ENCODE measurements around the gene KIRREL2.
"Not testable (repeated sequence)": the region's sequence is repeated elsewhere in the genome, so short reads cannot be mapped to it uniquely, and the experiment has no call there.

KIRREL2 gene

GRCh38 chr19:35830986-35831385 lies 25.7 kb upstream of the KIRREL2 start:
- DNase-seq, result no peak
- Mint-ChIP-seq H3K36me3 (ENCODE audit: low read depth) (no peaks in the 10 kb centered on the region), H3K27me3 (ENCODE audit: low read depth, poor library complexity) (peaks cover 68% of the 10 kb centered on the region), H3K27ac (no peak overlapping the region), H3K9me3 (peaks cover 3% of the 10 kb centered on the region), H3K4me3 (no peak overlapping the region), H3K4me1 (no peaks in the 10 kb centered on the region)
- TF ChIP-seq, protein P1, sequence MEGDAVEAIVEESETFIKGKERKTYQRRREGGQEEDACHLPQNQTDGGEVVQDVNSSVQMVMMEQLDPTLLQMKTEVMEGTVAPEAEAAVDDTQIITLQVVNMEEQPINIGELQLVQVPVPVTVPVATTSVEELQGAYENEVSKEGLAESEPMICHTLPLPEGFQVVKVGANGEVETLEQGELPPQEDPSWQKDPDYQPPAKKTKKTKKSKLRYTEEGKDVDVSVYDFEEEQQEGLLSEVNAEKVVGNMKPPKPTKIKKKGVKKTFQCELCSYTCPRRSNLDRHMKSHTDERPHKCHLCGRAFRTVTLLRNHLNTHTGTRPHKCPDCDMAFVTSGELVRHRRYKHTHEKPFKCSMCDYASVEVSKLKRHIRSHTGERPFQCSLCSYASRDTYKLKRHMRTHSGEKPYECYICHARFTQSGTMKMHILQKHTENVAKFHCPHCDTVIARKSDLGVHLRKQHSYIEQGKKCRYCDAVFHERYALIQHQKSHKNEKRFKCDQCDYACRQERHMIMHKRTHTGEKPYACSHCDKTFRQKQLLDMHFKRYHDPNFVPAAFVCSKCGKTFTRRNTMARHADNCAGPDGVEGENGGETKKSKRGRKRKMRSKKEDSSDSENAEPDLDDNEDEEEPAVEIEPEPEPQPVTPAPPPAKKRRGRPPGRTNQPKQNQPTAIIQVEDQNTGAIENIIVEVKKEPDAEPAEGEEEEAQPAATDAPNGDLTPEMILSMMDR (IDR thresholded peaks at IDR 0.05), result no peak

- no peaks in the 10 kb centered on the region for H3K36me3 Mint-ChIP-seq (ENCODE audit: low read depth)
- no peak overlapping the region for H3K27ac Mint-ChIP-seq
- no peaks in the 10 kb centered on the region for H3K4me1 Mint-ChIP-seq
- H3K27me3 Mint-ChIP-seq (ENCODE audit: low read depth, poor library complexity), result peaks cover 71% of the 10 kb centered on the region
- peaks cover 3% of the 10 kb centered on the region for H3K9me3 Mint-ChIP-seq
- H3K4me3 Mint-ChIP-seq, result no peak overlapping the region
- DNase-seq, result no peak
- TF ChIP-seq, protein P1 (IDR thresholded peaks at IDR 0.05), result no peak
Measured at GRCh38 chr19:35832054-35832453, 24.7 kb upstream of the KIRREL2 start.

GRCh38 chr19:35833972-35834371 lies 22.7 kb upstream of the KIRREL2 start:
- Mint-ChIP-seq H3K36me3 (ENCODE audit: low read depth) (no peaks in the 10 kb centered on the region), H3K4me1 (no peaks in the 10 kb centered on the region), H3K27ac (no peak overlapping the region), H3K9me3 (peaks cover 6% of the 10 kb centered on the region), H3K27me3 (ENCODE audit: low read depth, poor library complexity) (peaks cover 69% of the 10 kb centered on the region), H3K4me3 (no peak overlapping the region)
- TF ChIP-seq, protein P1 (IDR thresholded peaks at IDR 0.05), result no peak
- DNase-seq, result no peak

- H3K4me1 Mint-ChIP-seq; DNase-seq; H3K9me3 Mint-ChIP-seq; H3K4me3 Mint-ChIP-seq; H3K27ac Mint-ChIP-seq; H3K36me3 Mint-ChIP-seq (ENCODE audit: low read depth): not testable (repeated sequence)
- peaks cover 81% of the 10 kb centered on the region for H3K27me3 Mint-ChIP-seq (ENCODE audit: low read depth, poor library complexity)
Measured at GRCh38 chr19:35836096-35836495, 20.6 kb upstream of the KIRREL2 start.

DNA sequence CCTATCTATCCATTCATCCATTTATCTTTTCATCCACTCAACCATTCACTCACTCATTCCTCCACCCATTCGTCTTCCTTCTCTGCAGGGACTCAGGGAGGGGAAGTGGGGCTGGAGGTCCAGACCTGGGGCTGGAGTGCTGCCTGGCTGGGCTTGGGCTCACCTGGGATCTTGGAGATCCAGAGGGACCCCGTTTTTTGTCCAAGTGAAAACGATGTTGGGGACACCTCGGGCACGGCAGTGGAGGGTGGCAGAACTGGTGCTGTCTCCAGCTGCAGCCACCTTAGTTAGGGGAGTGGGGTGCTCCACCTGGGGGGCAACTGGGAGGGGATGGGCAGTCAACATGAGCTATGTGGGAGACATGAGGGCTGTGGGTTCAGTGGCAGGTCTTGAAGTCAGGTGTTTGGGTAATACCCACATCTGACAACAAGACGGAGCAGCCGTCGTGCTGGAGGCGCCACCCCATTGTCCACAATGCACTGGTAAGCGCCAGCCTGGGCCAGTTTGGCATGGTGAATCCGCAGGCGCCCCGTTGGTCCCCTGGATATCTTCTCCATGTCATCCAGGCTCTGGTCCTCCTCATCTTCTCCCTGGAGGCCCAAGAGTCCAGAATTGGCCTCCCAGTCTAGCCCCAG lies 14.6 kb upstream of the KIRREL2 start:
- H3K27ac Mint-ChIP-seq, result no peak overlapping the region
- peaks cover 21% of the 10 kb centered on the region for H3K9me3 Mint-ChIP-seq
- TF ChIP-seq, protein P1 (IDR thresholded peaks at IDR 0.05), result no peak
- peaks cover 90% of the 10 kb centered on the region for H3K27me3 Mint-ChIP-seq (ENCODE audit: low read depth, poor library complexity)
- H3K36me3 Mint-ChIP-seq (ENCODE audit: low read depth), result no peaks in the 10 kb centered on the region
- no peak overlapping the region for H3K4me3 Mint-ChIP-seq
- peaks cover 21% of the 10 kb centered on the region for H3K4me1 Mint-ChIP-seq
- no peak for DNase-seq

DNA sequence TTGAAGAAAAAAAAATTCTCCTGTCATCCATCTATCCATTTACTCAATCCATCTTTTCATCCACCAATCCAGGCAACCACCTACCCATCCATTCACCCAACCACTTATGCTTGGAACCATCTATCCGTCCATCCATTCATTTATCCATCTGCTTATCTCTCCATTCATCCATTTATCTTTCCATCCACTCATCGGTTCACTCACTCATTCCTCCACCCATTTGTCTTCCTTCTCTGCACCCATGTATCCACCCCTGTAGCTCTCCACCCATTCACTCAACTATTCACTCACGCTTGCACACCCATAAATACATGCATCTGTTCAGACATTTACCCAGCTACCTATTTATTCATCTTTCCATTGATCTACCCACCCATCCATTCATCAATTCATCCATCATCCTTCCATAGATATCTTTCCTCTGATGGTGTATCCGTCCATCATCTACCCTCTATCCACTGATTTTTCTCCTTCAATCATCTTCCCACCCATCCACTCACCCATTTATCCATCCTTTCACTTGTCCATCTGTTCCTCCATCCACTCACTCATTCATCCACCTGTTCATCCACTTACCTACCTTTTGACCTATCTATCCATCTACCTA lies 13.9 kb upstream of the KIRREL2 start:
- H3K4me3 Mint-ChIP-seq, result no peak overlapping the region
- no peak overlapping the region for H3K27ac Mint-ChIP-seq
- DNase-seq, result no peak
- peaks cover 21% of the 10 kb centered on the region for H3K9me3 Mint-ChIP-seq
- no peaks in the 10 kb centered on the region for H3K36me3 Mint-ChIP-seq (ENCODE audit: low read depth)
- peaks cover 21% of the 10 kb centered on the region for H3K4me1 Mint-ChIP-seq
- TF ChIP-seq, protein P1 (IDR thresholded peaks at IDR 0.05), result no peak
- H3K27me3 Mint-ChIP-seq (ENCODE audit: low read depth, poor library complexity), result peaks cover 90% of the 10 kb centered on the region
